Suprapubic skin (tissue), 4 donors: Measurements from ENCODE around the gene STING1. TPM values are rescaled to one million over a fixed set of nuclear protein-coding genes. Genes with fewer than 3 reads are reported as not detected.
"Not testable (repeated sequence)": the region's sequence is repeated elsewhere in the genome, so short reads cannot be mapped to it uniquely, and the experiment has no call there.

Source experiments
- DNase-seq, 2 donors: peaks; one replicate each; pipeline ENCODE4 v3.0.0-alpha.2; 2019; ENCODE audit warnings: low spot score in 2 of 2
- H3K27ac ChIP-seq: fragments of 200-600 bp; sonication (generic); one replicate; pipeline ENCODE4 v1.5.1; 2019
- H3K27me3 ChIP-seq: fragments of 200-600 bp; sonication (generic); one replicate; pipeline ENCODE4 v1.5.1; 2019
- H3K36me3 ChIP-seq: fragments of 200-600 bp; sonication (generic); one replicate; pipeline ENCODE4 v1.5.1; 2019
- H3K4me1 ChIP-seq: fragments of 200-600 bp; sonication (generic); one replicate; pipeline ENCODE4 v1.5.1; 2019
- H3K4me3 ChIP-seq: fragments of 200-600 bp; sonication (generic); one replicate; pipeline ENCODE4 v1.5.1; 2019; ENCODE audit warnings: mild to moderate bottlenecking
- H3K9me3 ChIP-seq: fragments of 200-600 bp; sonication (generic); one replicate; pipeline ENCODE4 v1.5.1; 2019
- CTCF ChIP-seq, 2 donors: fragments of 200-600 bp in 1 of 2; fragments of 450-650 bp in 1 of 2; sonication (generic) in 1 of 2; IDR thresholded peaks; one replicate each; pipeline ENCODE4 v1.5.1; 2016 to 2019; ENCODE audit warnings: antibody characterized with exemption in 2 of 2, mild to moderate bottlenecking in 1 of 2, moderate library complexity in 1 of 2
- EP300 ChIP-seq: sonication (generic); formaldehyde crosslinking; IDR thresholded peaks from one replicate; pipeline ENCODE4 v1.6.1; 2017; ENCODE audit warnings: antibody characterized with exemption
- POLR2A ChIP-seq, 2 donors: fragments of 450-650 bp; IDR thresholded peaks; one replicate each; pipeline ENCODE4 v1.6.1; 2017; ENCODE audit warnings: antibody characterized with exemption in 2 of 2, mild to moderate bottlenecking in 2 of 2, moderate library complexity in 2 of 2
- POLR2AphosphoS5 ChIP-seq, 3 donors: sonication (generic); formaldehyde crosslinking; IDR thresholded peaks; one replicate each; pipeline ENCODE4 v1.6.1; 2017; ENCODE audit warnings: antibody characterized with exemption in 3 of 3
- WGBS: methylation state at CpG from one replicate; pipeline ENCODE4 v1.1.5; 2018; 5-methylcytosine and 5-hydroxymethylcytosine counted together
- total RNA-seq, 4 donors: library from RNA; depleted of rRNA; stranded (reverse); fragments of >200 nt; gene quantifications; one replicate each; pipeline ENCODE4 v1.1.0, GENCODE V29; 2016

The STING1 gene
- total RNA-seq, 4 donors from 2014 or later = 11.3 to 20.3 (median 14.8) TPM

GRCh38 chr5:139514486-139514856 is 31.9 kb upstream of the STING1 start:
- 71% methylated on average over 2 of the region's 2 CpGs for WGBS
- Histone ChIP-seq H3K27me3 (no peaks in the 10 kb centered on the region), H3K36me3 (no peaks in the 10 kb centered on the region), H3K4me1 (peaks cover 29% of the 10 kb centered on the region), H3K9me3 (no peaks in the 10 kb centered on the region), H3K4me3 (no peak overlapping the region), H3K27ac (no peak overlapping the region)
- DNase-seq = no peak
- TF ChIP-seq EP300 (no peak), POLR2AphosphoS5 (IDR thresholded peaks at IDR 0.05) (no peak), CTCF (IDR thresholded peaks at IDR 0.05) (no peak)

- WGBS = 61% methylated on average over 6 of the region's 6 CpGs
- H3K27ac ChIP-seq = no peak overlapping the region
Measured at GRCh38 chr5:139513852-139514485, 31.4 kb upstream of the STING1 start.

GRCh38 chr5:139513434-139513833 is 30.9 kb upstream of the STING1 start:
- WGBS = 70% methylated on average over 5 of the region's 5 CpGs
- H3K36me3 ChIP-seq, H3K9me3 ChIP-seq, H3K4me3 ChIP-seq, H3K27me3 ChIP-seq, H3K27ac ChIP-seq: not testable (repeated sequence)
- peak; percentile 61 to 64 for TF ChIP-seq CTCF (IDR thresholded peaks at IDR 0.05)
- peak; percentile 81 to 88 for DNase-seq
- peaks cover 26% of the 10 kb centered on the region for H3K4me1 ChIP-seq

More at GRCh38 chr5:139513852-139514485, 31.4 kb upstream of the STING1 start:
- no peaks in the 10 kb centered on the region for H3K9me3 ChIP-seq
- no peaks in the 10 kb centered on the region for H3K36me3 ChIP-seq
- peaks cover 29% of the 10 kb centered on the region for H3K4me1 ChIP-seq
- no peak for DNase-seq
- peak in 1 of 2 donors; percentile 3 for TF ChIP-seq CTCF (IDR thresholded peaks at IDR 0.05)
- no peak for TF ChIP-seq POLR2A (IDR thresholded peaks at IDR 0.05)
- no peaks in the 10 kb centered on the region for H3K27me3 ChIP-seq
- no peak overlapping the region for H3K4me3 ChIP-seq

- no peak for TF ChIP-seq POLR2A (IDR thresholded peaks at IDR 0.05)
- TF ChIP-seq EP300 = no peak
- TF ChIP-seq POLR2AphosphoS5 (IDR thresholded peaks at IDR 0.05) = no peak
- TF ChIP-seq CTCF (IDR thresholded peaks at IDR 0.05) = no peak
- H3K4me1 ChIP-seq = peaks cover 21% of the 10 kb centered on the region
- no peaks in the 10 kb centered on the region for H3K27me3 ChIP-seq
- DNase-seq = no peak
- no peak overlapping the region for H3K4me3 ChIP-seq
- no peaks in the 10 kb centered on the region for H3K36me3 ChIP-seq
- H3K27ac ChIP-seq = no peak overlapping the region
- no peaks in the 10 kb centered on the region for H3K9me3 ChIP-seq
- 88% methylated on average over 6 of the region's 6 CpGs for WGBS
Measured at GRCh38 chr5:139512786-139513390, 30.3 kb upstream of the STING1 start.

- not testable (repeated sequence) for H3K4me3 ChIP-seq, H3K36me3 ChIP-seq, H3K4me1 ChIP-seq, DNase-seq, H3K27ac ChIP-seq, H3K9me3 ChIP-seq, H3K27me3 ChIP-seq
- WGBS = 87% methylated on average over 5 of the region's 5 CpGs
Measured at GRCh38 chr5:139504722-139505121, 22.2 kb upstream of the STING1 start.

- H3K27ac ChIP-seq, H3K36me3 ChIP-seq, DNase-seq, H3K9me3 ChIP-seq, H3K4me3 ChIP-seq, H3K27me3 ChIP-seq, H3K4me1 ChIP-seq: not testable (repeated sequence)
- 86% methylated on average over 15 of the region's 15 CpGs for WGBS
Measured at GRCh38 chr5:139503879-139504278, 21.3 kb upstream of the STING1 start.

- H3K9me3 ChIP-seq, H3K4me1 ChIP-seq, H3K36me3 ChIP-seq, H3K27me3 ChIP-seq, H3K27ac ChIP-seq, DNase-seq, H3K4me3 ChIP-seq: not testable (repeated sequence)
- whole genome bisulfite sequencing = 91% methylated on average over 15 of the region's 15 CpGs
Measured at GRCh38 chr5:139503036-139503817, 20.7 kb upstream of the STING1 start.
